ENCODE results near the gene CIB1. TPM values are rescaled to one million over a fixed set of nuclear protein-coding genes. Genes with fewer than 3 reads are reported as not detected.

CIB1 gene
- polyA plus RNA-seq, 2 of the 4 experiments (the other 2 are of a cell fraction) = 84.1 to 120 TPM

DNA sequence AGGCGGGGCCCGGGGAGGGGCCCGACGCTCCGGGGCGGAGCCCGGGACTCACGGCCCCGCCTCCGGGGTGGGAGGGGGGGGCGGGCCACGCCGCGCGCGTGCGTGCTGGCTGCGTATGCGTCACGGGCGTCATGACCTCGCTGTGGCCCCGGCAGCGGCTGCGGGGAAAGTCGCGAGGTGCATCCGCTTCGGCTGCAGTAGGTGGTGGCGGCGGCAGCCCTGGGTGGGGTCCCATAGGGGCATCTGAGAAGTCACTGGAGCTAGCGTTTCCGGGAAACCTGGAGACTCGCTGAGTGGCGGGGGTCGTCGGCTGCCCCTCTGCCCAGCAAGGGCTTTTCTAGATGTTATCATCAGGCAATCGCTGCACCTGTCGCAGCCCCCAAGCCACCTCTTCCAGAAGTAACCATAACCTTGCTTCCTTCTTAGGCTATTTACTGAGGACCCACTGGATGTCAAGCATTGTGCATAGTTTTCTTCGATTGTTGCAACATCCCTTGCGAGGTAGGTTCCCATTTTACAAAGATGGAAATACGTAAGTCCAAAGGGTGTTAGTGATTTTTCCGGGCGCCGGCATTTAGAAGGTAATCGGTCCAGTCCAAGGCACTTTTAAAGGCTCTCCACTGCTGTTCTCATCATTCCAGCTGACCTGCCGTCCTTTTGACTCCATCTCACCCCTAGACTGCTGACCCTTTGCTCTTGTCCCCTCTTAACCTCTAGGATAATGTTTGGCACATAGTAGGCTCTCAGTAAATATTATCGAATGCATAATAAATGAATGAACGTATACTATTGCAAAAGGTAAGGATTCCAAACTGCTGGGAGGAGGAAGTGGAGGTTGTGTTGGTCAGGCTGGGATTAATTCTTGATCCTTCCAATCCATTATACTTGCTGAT, 601 bp upstream of the CIB1 start, which contains the start of gene GDPGP1:
Gene GDPGP1, plus strand, starts transcription at position 114 of the 893 bp plus-strand sequence. CDS start 6,700 bp downstream, outside the sequence.
- Histone ChIP-seq H3K4me2 (peak within 1 kb of the TSS; percentile 93), H3K4me3 (peak within 1 kb of the TSS; percentile 85), H3K27ac (peak within 1 kb of the TSS; percentile 86 to 90), H3K9me3 (no peaks in the 10 kb centered on the region), H3K4me1 (peaks cover 26% of the 10 kb centered on the region)
- TF ChIP-seq SREBF2 (IDR thresholded peaks at IDR 0.05) (no peak), MYC (IDR thresholded peaks at IDR 0.05; ENCODE audit: borderline replicate concordance, low read length) (0 out of 2 replicates have a peak, but pooled peaks have one; percentile 11), CEBPB (IDR thresholded peaks at IDR 0.05) (peak; percentile 34 to 72; a peak in 3 of 4 replicates), POLR2A (IDR thresholded peaks at IDR 0.05; ENCODE audit: low read length) (peak; percentile 95), ESRRA (IDR thresholded peaks at IDR 0.05; ENCODE audit: borderline replicate concordance, low read length) (no peak), JUN (IDR thresholded peaks at IDR 0.05) (no peak; a peak in 2 of 5 replicates), MAZ (IDR thresholded peaks at IDR 0.05; ENCODE audit: borderline replicate concordance, low read depth, low read length) (0 out of 2 replicates have a peak, but pooled peaks have one; percentile 61), FOSL2 (IDR thresholded peaks at IDR 0.05) (no peak), FOSL2 (CRISPR knock-in tag; IDR thresholded peaks at IDR 0.05) (peak; percentile 91), ZFP36 (IDR thresholded peaks at IDR 0.05; ENCODE audit: borderline replicate concordance, partially characterized antibody) (no peak), MAFK (IDR thresholded peaks at IDR 0.05; ENCODE audit: partially characterized antibody) (no peak), RARB (CRISPR knock-in tag; IDR thresholded peaks at IDR 0.05) (0 out of 2 replicates have a peak, but pooled peaks have one; percentile 52), GATA3 (IDR thresholded peaks at IDR 0.05; ENCODE audit: borderline replicate concordance) (no peak), CBX8 (IDR thresholded peaks at IDR 0.05) (no peak), PHF8 (IDR thresholded peaks at IDR 0.05; ENCODE audit: borderline replicate concordance, low read depth) (peak; percentile 39), KDM5A (IDR thresholded peaks at IDR 0.05) (no peak), RNF2 (IDR thresholded peaks at IDR 0.05; ENCODE audit: borderline replicate concordance, low read depth) (no peak), TFCP2L1 (CRISPR knock-in tag; IDR thresholded peaks at IDR 0.05) (0 out of 2 replicates have a peak, but pooled peaks have one; percentile 41)
- TF ChIP-seq, protein P1, sequence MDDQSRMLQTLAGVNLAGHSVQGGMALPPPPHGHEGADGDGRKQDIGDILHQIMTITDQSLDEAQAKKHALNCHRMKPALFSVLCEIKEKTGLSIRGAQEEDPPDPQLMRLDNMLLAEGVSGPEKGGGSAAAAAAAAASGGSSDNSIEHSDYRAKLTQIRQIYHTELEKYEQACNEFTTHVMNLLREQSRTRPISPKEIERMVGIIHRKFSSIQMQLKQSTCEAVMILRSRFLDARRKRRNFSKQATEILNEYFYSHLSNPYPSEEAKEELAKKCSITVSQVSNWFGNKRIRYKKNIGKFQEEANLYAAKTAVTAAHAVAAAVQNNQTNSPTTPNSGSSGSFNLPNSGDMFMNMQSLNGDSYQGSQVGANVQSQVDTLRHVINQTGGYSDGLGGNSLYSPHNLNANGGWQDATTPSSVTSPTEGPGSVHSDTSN (IDR thresholded peaks at IDR 0.05) = 0 out of 2 replicates have a peak, but pooled peaks have one; percentile 4
- TF ChIP-seq, protein P2, sequence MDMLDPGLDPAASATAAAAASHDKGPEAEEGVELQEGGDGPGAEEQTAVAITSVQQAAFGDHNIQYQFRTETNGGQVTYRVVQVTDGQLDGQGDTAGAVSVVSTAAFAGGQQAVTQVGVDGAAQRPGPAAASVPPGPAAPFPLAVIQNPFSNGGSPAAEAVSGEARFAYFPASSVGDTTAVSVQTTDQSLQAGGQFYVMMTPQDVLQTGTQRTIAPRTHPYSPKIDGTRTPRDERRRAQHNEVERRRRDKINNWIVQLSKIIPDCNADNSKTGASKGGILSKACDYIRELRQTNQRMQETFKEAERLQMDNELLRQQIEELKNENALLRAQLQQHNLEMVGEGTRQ (IDR thresholded peaks at IDR 0.05) = no peak
- TF ChIP-seq, protein P3, sequence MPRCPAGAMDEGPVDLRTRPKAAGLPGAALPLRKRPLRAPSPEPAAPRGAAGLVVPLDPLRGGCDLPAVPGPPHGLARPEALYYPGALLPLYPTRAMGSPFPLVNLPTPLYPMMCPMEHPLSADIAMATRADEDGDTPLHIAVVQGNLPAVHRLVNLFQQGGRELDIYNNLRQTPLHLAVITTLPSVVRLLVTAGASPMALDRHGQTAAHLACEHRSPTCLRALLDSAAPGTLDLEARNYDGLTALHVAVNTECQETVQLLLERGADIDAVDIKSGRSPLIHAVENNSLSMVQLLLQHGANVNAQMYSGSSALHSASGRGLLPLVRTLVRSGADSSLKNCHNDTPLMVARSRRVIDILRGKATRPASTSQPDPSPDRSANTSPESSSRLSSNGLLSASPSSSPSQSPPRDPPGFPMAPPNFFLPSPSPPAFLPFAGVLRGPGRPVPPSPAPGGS (IDR thresholded peaks at IDR 0.05) = peak; percentile 61; the same call in 1 of the 3 replicates
- TF ChIP-seq, protein P4, sequence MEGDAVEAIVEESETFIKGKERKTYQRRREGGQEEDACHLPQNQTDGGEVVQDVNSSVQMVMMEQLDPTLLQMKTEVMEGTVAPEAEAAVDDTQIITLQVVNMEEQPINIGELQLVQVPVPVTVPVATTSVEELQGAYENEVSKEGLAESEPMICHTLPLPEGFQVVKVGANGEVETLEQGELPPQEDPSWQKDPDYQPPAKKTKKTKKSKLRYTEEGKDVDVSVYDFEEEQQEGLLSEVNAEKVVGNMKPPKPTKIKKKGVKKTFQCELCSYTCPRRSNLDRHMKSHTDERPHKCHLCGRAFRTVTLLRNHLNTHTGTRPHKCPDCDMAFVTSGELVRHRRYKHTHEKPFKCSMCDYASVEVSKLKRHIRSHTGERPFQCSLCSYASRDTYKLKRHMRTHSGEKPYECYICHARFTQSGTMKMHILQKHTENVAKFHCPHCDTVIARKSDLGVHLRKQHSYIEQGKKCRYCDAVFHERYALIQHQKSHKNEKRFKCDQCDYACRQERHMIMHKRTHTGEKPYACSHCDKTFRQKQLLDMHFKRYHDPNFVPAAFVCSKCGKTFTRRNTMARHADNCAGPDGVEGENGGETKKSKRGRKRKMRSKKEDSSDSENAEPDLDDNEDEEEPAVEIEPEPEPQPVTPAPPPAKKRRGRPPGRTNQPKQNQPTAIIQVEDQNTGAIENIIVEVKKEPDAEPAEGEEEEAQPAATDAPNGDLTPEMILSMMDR (IDR thresholded peaks at IDR 0.05) = no peak
- TF ChIP-seq, protein P5, sequence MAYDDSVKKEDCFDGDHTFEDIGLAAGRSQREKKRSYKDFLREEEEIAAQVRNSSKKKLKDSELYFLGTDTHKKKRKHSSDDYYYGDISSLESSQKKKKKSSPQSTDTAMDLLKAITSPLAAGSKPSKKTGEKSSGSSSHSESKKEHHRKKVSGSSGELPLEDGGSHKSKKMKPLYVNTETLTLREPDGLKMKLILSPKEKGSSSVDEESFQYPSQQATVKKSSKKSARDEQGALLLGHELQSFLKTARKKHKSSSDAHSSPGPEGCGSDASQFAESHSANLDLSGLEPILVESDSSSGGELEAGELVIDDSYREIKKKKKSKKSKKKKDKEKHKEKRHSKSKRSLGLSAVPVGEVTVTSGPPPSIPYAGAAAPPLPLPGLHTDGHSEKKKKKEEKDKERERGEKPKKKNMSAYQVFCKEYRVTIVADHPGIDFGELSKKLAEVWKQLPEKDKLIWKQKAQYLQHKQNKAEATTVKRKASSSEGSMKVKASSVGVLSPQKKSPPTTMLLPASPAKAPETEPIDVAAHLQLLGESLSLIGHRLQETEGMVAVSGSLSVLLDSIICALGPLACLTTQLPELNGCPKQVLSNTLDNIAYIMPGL (CRISPR knock-in tag; IDR thresholded peaks at IDR 0.05; ENCODE audit: borderline replicate concordance) = no peak
- TF ChIP-seq, protein P6, sequence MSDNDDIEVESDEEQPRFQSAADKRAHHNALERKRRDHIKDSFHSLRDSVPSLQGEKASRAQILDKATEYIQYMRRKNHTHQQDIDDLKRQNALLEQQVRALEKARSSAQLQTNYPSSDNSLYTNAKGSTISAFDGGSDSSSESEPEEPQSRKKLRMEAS (IDR thresholded peaks at IDR 0.05) = peak; percentile 54
- DNase-seq (ENCODE audit: low read depth in 1 of 2, low spot score in 1 of 2) = peak in 1 of 2 experiments; percentile 97
- no peak for FAIRE-seq
- ChIA-PET POLR2A (interaction anchor here (0.6 to 2.3 kb wide), 24 partner anchors 9 to 340 kb away, joined by 3 to 24 read pairs (median 5); partner anchors contain the start of genes AP3S2, ARPIN, IDH2 and NGRN), CTCF (interaction anchor here (0.9 to 36.4 kb wide), 21 partner anchors 8 to 494 kb away, joined by 3 to 732 read pairs (median 5); partner anchors contain the start of genes AP3S2, SEMA4B and TTLL13)
- WGBS (ENCODE audit: missing lambda C conversion rate) = 3% methylated on average over 36 of the region's 49 CpGs
- ATAC-seq = peak in 1 of 2 experiments; percentile 65; a peak in 3 of 6 replicates

Data from A549 (cell line).